ENCODE data around the gene NUDT1.

The NUDT1 gene

DNA sequence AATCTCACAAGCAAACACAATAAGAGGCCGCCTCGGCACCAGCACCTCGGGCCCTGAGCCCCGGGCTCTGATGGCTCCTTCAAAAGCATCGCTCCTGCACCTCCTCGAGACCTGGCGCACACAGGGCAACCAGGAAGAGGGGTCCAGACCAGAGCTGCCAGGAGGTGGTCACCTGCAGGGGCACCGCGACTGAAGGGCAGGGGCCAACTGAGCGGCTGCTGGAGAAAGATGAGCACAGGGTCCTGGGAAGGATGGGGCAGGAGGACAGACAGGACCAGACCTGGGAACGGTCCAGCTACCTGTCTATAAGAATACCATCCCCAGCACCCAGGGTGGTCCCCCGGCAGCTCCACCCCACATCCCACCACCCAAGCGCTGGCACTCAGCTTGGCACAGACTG lies 30.1 kb upstream of the NUDT1 start:
- Histone ChIP-seq H2AFZ (ENCODE audit: low read depth, low read length, severe bottlenecking) (no peak overlapping the region), H3K79me2 (ENCODE audit: insufficient read depth, low read length) (no peaks in the 10 kb centered on the region), H3K9ac (ENCODE audit: low read length) (no peak overlapping the region), H3K9me2 (replicated peaks; ENCODE audit: insufficient read depth, low read length) (no peaks in the 10 kb centered on the region), H3K4me2 (ENCODE audit: low read depth, low read length, poor library complexity, severe bottlenecking) (no peak overlapping the region), H3K9me3 (ENCODE audit: insufficient read depth, low read length) (no peaks in the 10 kb centered on the region), H3F3A (ENCODE audit: insufficient read depth) (no peaks in the 10 kb centered on the region), H3K36me3 (ENCODE audit: low read length) (peaks cover 4% of the 10 kb centered on the region; the same call in 1 of the 2 replicates), H3K27me3 (ENCODE audit: low read length) (no peaks in the 10 kb centered on the region), H4K20me1 (ENCODE audit: low read depth, low read length) (no peaks in the 10 kb centered on the region), H3K27ac (ENCODE audit: low read depth, low read length) (no peak overlapping the region), H3K4me3 (ENCODE audit: insufficient read depth, low read length, poor library complexity, severe bottlenecking) (no peak overlapping the region)
- TF ChIP-seq EZH2phosphoT487 (conservative IDR thresholded peaks at IDR 0.05; ENCODE audit: low read length), result no peak
- TF ChIP-seq, protein P1, sequence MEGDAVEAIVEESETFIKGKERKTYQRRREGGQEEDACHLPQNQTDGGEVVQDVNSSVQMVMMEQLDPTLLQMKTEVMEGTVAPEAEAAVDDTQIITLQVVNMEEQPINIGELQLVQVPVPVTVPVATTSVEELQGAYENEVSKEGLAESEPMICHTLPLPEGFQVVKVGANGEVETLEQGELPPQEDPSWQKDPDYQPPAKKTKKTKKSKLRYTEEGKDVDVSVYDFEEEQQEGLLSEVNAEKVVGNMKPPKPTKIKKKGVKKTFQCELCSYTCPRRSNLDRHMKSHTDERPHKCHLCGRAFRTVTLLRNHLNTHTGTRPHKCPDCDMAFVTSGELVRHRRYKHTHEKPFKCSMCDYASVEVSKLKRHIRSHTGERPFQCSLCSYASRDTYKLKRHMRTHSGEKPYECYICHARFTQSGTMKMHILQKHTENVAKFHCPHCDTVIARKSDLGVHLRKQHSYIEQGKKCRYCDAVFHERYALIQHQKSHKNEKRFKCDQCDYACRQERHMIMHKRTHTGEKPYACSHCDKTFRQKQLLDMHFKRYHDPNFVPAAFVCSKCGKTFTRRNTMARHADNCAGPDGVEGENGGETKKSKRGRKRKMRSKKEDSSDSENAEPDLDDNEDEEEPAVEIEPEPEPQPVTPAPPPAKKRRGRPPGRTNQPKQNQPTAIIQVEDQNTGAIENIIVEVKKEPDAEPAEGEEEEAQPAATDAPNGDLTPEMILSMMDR (IDR thresholded peaks at IDR 0.05; ENCODE audit: insufficient read depth, low read length, poor library complexity, severe bottlenecking), result no peak

DNA sequence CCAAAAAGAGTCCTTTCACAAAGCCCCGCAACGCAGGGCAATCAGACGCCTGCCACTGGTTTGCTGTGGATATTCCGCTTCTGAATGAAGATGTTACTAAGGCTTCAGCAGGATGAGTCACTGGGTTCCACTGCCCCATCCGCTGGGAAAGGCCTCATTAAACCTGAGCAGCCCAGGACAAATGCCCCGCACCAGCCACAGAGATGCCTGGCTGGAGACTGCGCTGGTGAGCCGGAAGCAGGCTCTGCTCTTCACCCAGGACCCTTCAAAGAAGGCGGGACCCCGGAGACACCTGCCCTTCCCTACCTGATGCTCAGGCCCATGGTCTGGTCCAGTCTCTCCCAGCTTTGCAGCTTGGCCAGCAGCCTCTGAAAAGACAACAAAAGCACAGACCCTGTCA lies 29.1 kb upstream of the NUDT1 start:
- H3K4me3 ChIP-seq (ENCODE audit: insufficient read depth, low read length, poor library complexity, severe bottlenecking), result no peak overlapping the region
- H3K9me2 ChIP-seq (replicated peaks; ENCODE audit: insufficient read depth, low read length), result no peaks in the 10 kb centered on the region
- no peaks in the 10 kb centered on the region for H3K27me3 ChIP-seq (ENCODE audit: low read length)
- H3F3A ChIP-seq (ENCODE audit: insufficient read depth), result no peaks in the 10 kb centered on the region
- no peaks in the 10 kb centered on the region for H3K9me3 ChIP-seq (ENCODE audit: insufficient read depth, low read length)
- no peaks in the 10 kb centered on the region for H4K20me1 ChIP-seq (ENCODE audit: low read depth, low read length)
- TF ChIP-seq, protein P1 (IDR thresholded peaks at IDR 0.05; ENCODE audit: insufficient read depth, low read length, poor library complexity, severe bottlenecking), result no peak
- no peak for TF ChIP-seq EZH2phosphoT487 (conservative IDR thresholded peaks at IDR 0.05; ENCODE audit: low read length)
- H3K4me2 ChIP-seq (ENCODE audit: low read depth, low read length, poor library complexity, severe bottlenecking), result no peak overlapping the region
- H3K36me3 ChIP-seq (ENCODE audit: low read length), result peaks cover 7% of the 10 kb centered on the region; the same call in 1 of the 2 replicates
- no peak overlapping the region for H3K9ac ChIP-seq (ENCODE audit: low read length)
- no peak overlapping the region for H3K27ac ChIP-seq (ENCODE audit: low read depth, low read length)
- H3K79me2 ChIP-seq (ENCODE audit: insufficient read depth, low read length), result no peaks in the 10 kb centered on the region
- H2AFZ ChIP-seq (ENCODE audit: low read depth, low read length, severe bottlenecking), result no peak overlapping the region

DNA sequence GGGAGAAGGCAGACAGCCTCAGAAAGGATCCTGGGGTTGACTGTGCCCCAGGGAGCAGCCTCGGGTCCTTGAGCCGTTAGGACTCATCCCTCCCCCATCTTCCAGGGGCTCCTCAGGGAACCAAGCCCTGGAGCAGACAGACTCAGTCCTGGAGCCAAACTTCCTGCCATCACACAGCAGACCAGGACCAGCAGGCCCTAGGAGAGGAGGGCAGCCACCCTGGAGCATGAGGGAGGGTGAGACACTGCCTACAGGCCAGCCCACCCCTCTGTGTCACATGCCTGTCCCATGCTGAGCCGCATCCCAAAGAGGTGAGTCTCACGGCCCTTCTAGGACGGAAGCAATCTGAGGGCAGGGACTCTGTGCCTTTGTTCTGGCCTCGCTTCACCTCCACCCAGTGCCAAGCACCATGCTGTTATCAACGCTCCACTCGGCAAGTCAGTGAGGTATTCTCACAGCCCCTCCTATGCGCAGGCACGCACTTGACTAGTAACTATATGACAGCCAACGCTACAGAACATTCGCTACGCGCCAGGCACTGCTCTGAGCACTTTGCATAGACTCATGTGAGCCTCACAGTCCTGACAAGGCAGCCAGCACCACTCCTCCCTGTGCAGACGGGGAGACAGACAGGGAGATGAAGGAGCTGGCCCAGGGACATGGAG lies 28.3 kb upstream of the NUDT1 start:
- no peaks in the 10 kb centered on the region for H3K9me3 ChIP-seq (ENCODE audit: insufficient read depth, low read length)
- H3K9me2 ChIP-seq (replicated peaks; ENCODE audit: insufficient read depth, low read length), result no peaks in the 10 kb centered on the region
- peaks cover 7% of the 10 kb centered on the region; the same call in 1 of the 2 replicates for H3K36me3 ChIP-seq (ENCODE audit: low read length)
- H3K4me3 ChIP-seq (ENCODE audit: insufficient read depth, low read length, poor library complexity, severe bottlenecking), result no peak overlapping the region
- H3K27me3 ChIP-seq (ENCODE audit: low read length), result no peaks in the 10 kb centered on the region
- no peak overlapping the region for H3K4me2 ChIP-seq (ENCODE audit: low read depth, low read length, poor library complexity, severe bottlenecking)
- no peaks in the 10 kb centered on the region for H4K20me1 ChIP-seq (ENCODE audit: low read depth, low read length)
- TF ChIP-seq EZH2phosphoT487 (conservative IDR thresholded peaks at IDR 0.05; ENCODE audit: low read length), result no peak
- TF ChIP-seq, protein P1 (IDR thresholded peaks at IDR 0.05; ENCODE audit: insufficient read depth, low read length, poor library complexity, severe bottlenecking), result no peak
- H3F3A ChIP-seq (ENCODE audit: insufficient read depth), result no peaks in the 10 kb centered on the region
- H3K79me2 ChIP-seq (ENCODE audit: insufficient read depth, low read length), result no peaks in the 10 kb centered on the region
- no peak overlapping the region for H3K27ac ChIP-seq (ENCODE audit: low read depth, low read length)
- no peak overlapping the region for H3K9ac ChIP-seq (ENCODE audit: low read length)
- no peak overlapping the region for H2AFZ ChIP-seq (ENCODE audit: low read depth, low read length, severe bottlenecking)

Measured in SU-DHL-6 (cell line).